ENCODE data around the gene BTBD2. TPM values are rescaled to one million over a fixed set of nuclear protein-coding genes. Genes with fewer than 3 reads are reported as not detected.

BTBD2 gene
- total RNA-seq, 1 donor from 2014 or later: 28.7 TPM

DNA sequence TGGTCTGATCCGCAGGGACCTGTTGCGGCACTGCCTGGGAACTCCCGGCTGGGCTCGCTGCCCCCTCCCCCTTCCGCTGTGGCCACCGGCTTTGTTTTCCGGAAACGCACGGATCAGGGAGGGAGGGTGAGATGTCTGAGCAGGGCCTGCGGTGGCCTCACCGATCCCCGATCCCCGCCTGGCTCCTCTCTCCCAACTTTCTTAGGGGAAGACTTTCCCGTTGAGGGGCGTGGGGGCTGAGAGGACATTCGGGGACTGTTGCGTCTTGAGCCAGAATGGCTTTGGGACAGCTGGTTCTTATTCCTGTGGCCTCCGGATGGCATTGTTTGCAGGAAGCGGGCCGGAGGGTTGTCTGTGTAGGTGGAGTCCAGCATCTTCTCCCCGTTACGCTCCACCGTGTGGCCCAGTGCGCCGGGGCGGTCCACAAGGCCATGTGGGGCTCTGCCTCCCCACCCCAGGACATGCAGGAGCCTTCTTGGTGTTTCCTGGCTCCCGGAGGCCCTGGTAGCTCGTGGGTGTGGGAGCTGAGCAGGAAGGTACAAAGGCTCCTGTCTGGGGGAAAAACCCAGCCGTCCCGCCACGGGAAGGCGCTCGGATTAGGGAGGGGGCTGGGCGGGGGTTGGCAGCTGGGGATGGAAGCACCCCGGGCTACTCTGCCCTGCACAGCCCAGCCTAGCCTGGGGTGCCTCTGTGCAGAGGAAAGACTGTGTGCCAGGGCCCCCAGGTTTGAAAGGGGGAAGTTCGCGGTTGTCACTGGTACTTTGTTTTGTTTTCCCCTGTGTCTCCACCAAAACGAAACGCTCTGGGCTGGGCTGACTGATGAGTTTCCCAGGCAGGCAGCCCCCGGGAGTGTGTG is 73.2 kb downstream of the BTBD2 start:
- Histone ChIP-seq H3K27ac (ENCODE audit: low read depth, low read length) (peak overlapping the region; percentile 82), H3K36me3 (ENCODE audit: control insufficient read depth in 3 of 3, insufficient read depth in 3 of 3, low read length in 3 of 3) (no peaks in the 10 kb centered on the region), H3K27me3 (ENCODE audit: control insufficient read depth in 3 of 3, insufficient read depth in 3 of 3, low read length in 3 of 3) (no peaks in the 10 kb centered on the region), H3K9me3 (ENCODE audit: control insufficient read depth in 3 of 3, low read length in 3 of 3) (no peaks in the 10 kb centered on the region), H3K4me3 (ENCODE audit: low read length in 3 of 3) (peak overlapping the region; percentile 79 to 80 (median 80)), H3K4me1 (ENCODE audit: control insufficient read depth in 3 of 3, insufficient read depth in 3 of 3, low read length in 3 of 3) (peaks cover 21 to 44% (median 36%) of the 10 kb centered on the region in 3 donors), H3K9ac (ENCODE audit: low read depth in 1 of 3, low read length in 3 of 3) (peak overlapping the region; percentile 70 to 85 (median 77))

DNA sequence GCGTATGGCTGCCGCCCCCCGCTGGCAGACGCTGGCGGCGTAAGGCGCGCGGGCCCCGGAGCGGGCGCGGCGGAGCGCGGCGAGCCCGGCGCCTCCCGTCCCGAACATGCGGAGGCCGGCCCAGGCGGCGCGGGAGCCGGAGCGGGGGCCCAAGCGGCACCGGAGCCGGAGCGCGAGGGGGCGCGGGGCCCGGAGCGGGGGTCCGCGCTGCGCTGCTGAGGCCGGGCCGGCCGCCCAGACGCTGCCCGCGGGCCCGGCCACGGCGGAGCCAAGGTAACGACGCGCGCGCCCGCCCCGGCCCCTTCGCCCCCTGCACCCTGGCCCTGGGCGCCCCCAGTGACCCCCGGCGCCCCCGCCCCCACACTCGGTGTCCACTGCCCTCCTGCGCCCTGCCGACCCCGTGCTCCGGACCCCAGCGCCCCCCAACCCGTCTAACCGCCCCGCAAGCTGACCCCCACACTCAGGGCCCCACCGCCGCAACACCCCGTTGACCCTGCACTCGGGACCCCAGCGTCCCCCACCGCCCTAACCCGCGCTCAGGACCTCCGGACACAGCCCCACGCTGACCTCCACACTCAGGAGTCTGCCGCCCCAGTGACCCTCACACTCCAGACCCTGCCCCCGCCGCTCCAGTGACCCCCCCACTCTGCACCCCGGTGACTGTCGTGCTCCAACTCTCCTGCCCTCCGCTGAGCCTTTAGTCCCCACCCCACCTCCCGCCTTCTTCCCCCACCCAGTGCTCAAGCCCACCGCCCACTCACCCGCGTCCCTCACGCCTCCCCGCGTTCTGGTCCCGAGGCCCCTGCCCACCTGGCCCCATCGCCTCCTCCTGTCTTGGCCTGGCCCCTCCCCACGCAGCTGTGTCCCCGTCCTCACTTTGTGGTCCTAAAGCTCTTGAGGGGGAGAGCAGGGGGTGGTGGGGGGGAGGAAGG is 74.1 kb downstream of the BTBD2 start, which contains the start of gene CSNK1G2:
Gene CSNK1G2 (plus strand): TSS at position 27 of the 932 bp plus-strand sequence. CDS start 28,601 bp downstream, outside the sequence.
- peak within 1 kb of the TSS; percentile 86 to 89 (median 86) for H3K4me3 ChIP-seq (ENCODE audit: low read length in 3 of 3)
- peak within 1 kb of the TSS; percentile 92 to 98 (median 94) for H3K9ac ChIP-seq (ENCODE audit: low read depth in 1 of 3, low read length in 3 of 3)
- peak within 1 kb of the TSS; percentile 100 for H3K27ac ChIP-seq (ENCODE audit: low read depth, low read length)
- H3K9me3 ChIP-seq (ENCODE audit: control insufficient read depth in 3 of 3, low read length in 3 of 3): no peaks in the 10 kb centered on the region
- no peaks in the 10 kb centered on the region for H3K36me3 ChIP-seq (ENCODE audit: control insufficient read depth in 3 of 3, insufficient read depth in 3 of 3, low read length in 3 of 3)
- H3K4me1 ChIP-seq (ENCODE audit: control insufficient read depth in 3 of 3, insufficient read depth in 3 of 3, low read length in 3 of 3): peaks cover 21 to 46% (median 36%) of the 10 kb centered on the region in 3 donors
- H3K27me3 ChIP-seq (ENCODE audit: control insufficient read depth in 3 of 3, insufficient read depth in 3 of 3, low read length in 3 of 3): no peaks in the 10 kb centered on the region

DNA sequence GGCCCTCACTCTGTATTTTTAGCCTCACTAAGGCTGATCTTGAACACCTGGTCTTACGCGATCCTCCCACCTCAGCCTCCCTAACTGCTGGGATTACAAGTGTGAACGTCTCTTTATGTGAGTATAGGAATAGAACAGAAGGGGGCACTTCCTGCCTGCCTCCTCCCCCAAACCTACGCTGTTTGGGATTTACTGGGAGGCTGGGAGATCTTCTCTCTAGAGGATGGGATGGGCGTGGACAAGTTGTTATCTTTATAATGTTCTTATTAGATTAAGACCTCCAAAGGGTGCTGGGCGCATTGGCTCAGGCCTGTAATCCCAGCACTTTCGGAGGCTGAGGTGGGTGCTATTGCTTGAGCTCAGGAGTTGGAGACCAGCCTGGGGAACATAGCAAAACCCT is 77.4 kb downstream of the BTBD2 start:
- no peak overlapping the region for H3K9ac ChIP-seq (ENCODE audit: low read depth in 1 of 3, low read length in 3 of 3)
- H3K27me3 ChIP-seq (ENCODE audit: control insufficient read depth in 3 of 3, insufficient read depth in 3 of 3, low read length in 3 of 3): no peaks in the 10 kb centered on the region
- H3K4me1 ChIP-seq (ENCODE audit: control insufficient read depth in 3 of 3, insufficient read depth in 3 of 3, low read length in 3 of 3): peaks cover 23 to 42% (median 32%) of the 10 kb centered on the region in 3 donors
- H3K36me3 ChIP-seq (ENCODE audit: control insufficient read depth in 3 of 3, insufficient read depth in 3 of 3, low read length in 3 of 3): no peaks in the 10 kb centered on the region
- no peak overlapping the region for H3K4me3 ChIP-seq (ENCODE audit: low read length in 3 of 3)
- no peak overlapping the region for H3K27ac ChIP-seq (ENCODE audit: low read depth, low read length)
- peaks cover 0 to 5% (median 4%) of the 10 kb centered on the region in 3 donors for H3K9me3 ChIP-seq (ENCODE audit: control insufficient read depth in 3 of 3, low read length in 3 of 3)

DNA sequence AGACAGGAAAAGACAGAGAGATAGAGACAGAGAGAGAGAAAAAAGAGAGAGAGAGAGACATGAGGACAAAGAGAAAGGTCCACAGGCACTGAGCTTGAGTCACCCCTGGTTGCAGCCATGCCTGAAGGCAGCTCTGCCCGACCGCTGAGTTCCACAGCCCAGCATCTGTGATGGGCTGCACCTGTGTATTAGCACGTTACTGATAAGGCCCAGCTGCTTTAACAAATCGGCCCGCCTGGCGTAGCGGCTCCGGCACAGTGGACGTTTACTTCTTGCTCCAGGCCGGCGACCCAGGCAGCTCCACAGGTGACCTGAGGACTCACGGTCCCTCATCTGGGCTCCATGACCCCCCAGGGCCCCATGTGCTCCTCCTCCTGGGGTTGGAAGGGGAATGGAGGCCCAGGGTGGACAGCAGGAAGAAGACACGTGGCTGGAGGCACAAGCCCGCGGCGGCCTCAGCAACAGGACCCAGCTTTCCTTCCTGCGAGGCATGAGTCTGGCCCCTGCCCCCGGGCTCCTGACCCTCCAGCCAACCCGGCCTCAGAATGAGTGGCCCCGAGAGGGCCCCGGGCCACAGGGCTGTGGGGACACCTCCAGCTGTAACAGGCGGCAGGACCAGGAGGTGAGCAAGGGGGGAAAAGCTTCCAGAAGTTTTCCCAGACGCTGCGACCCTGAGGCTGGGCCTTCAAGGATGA is 78.5 kb downstream of the BTBD2 start:
- H3K27ac ChIP-seq (ENCODE audit: low read depth, low read length): no peak overlapping the region
- H3K4me1 ChIP-seq (ENCODE audit: control insufficient read depth in 3 of 3, insufficient read depth in 3 of 3, low read length in 3 of 3): peaks cover 15 to 33% (median 23%) of the 10 kb centered on the region in 3 donors
- no peak overlapping the region for H3K9ac ChIP-seq (ENCODE audit: low read depth in 1 of 3, low read length in 3 of 3)
- no peaks in the 10 kb centered on the region for H3K27me3 ChIP-seq (ENCODE audit: control insufficient read depth in 3 of 3, insufficient read depth in 3 of 3, low read length in 3 of 3)
- no peaks in the 10 kb centered on the region for H3K36me3 ChIP-seq (ENCODE audit: control insufficient read depth in 3 of 3, insufficient read depth in 3 of 3, low read length in 3 of 3)
- H3K4me3 ChIP-seq (ENCODE audit: low read length in 3 of 3): no peak overlapping the region
- H3K9me3 ChIP-seq (ENCODE audit: control insufficient read depth in 3 of 3, low read length in 3 of 3): peaks cover 0 to 5% (median 4%) of the 10 kb centered on the region in 3 donors

DNA sequence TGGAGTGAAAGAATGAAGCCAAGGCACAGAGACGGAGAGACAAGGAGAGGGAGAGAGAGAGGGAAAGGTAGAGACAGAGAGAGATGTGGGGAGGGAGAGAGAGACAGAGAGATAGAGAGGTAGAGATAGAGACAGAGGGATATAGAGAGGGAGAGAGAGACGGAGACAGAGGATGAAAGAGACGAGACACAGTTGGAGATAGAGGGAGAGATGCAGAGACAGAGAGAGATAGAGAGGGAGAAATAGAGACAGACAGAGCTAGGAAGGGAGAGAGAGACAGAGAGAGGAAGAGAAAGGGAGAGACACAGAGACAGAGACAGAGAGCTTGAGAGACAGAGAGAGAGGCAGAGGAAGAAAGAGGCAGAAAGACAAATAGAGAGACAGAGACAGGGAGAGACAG is 79.1 kb downstream of the BTBD2 start:
- Histone ChIP-seq H3K4me3 (ENCODE audit: low read length in 3 of 3) (no peak overlapping the region), H3K9ac (ENCODE audit: low read depth in 1 of 3, low read length in 3 of 3) (peak overlapping the region in 2 of 3 donors; percentile 34 to 59), H3K4me1 (ENCODE audit: control insufficient read depth in 3 of 3, insufficient read depth in 3 of 3, low read length in 3 of 3) (peaks cover 15 to 29% (median 20%) of the 10 kb centered on the region in 3 donors), H3K36me3 (ENCODE audit: control insufficient read depth in 3 of 3, insufficient read depth in 3 of 3, low read length in 3 of 3) (no peaks in the 10 kb centered on the region), H3K27me3 (ENCODE audit: control insufficient read depth in 3 of 3, insufficient read depth in 3 of 3, low read length in 3 of 3) (no peaks in the 10 kb centered on the region), H3K9me3 (ENCODE audit: control insufficient read depth in 3 of 3, low read length in 3 of 3) (peaks cover 0 to 5% (median 4%) of the 10 kb centered on the region in 3 donors), H3K27ac (ENCODE audit: low read depth, low read length) (peak overlapping the region; percentile 81)

DNA sequence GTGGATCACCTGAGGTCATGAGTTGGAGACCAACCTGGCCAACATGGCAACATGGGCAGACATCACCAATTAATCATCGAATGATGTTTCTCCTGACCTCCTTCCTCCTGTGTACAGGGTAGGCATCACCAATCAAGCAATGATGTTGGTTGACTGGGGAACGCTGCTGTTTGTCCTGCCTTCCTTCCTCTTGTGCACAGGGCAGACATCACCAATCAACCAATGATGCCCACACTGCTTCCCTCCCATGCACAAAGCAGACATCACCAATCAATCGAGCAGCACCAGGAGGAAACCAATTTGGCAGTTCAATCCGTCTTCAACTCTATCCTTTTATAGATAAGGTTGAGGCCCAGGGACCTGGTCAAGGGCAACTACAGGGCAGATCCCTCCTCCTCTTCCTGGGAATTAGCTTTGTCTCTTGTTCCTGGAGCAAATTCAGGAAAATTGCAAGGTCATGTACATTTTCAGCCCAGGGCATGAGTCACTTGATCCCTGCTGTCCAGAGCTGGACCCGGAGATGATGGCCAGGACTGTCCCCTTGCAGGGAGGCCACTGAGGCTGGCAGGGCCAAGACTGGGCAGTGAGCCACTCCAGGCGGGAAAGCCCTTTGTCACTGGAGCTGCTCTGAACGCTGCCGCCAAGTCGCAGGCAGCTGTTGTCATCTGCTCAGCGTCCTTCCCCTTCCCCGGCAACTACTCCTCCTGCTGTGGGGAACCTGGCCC is 79.9 kb downstream of the BTBD2 start:
- peak overlapping the region; percentile 81 for H3K27ac ChIP-seq (ENCODE audit: low read depth, low read length)
- peak overlapping the region in 2 of 3 donors; percentile 34 to 59 for H3K9ac ChIP-seq (ENCODE audit: low read depth in 1 of 3, low read length in 3 of 3)
- peak overlapping the region in 2 of 3 donors; percentile 22 to 36 for H3K4me3 ChIP-seq (ENCODE audit: low read length in 3 of 3)

More for the DNA sequence above, 79.9 kb downstream of the BTBD2 start:
- peaks cover 0 to 5% (median 4%) of the 10 kb centered on the region in 3 donors for H3K9me3 ChIP-seq (ENCODE audit: control insufficient read depth in 3 of 3, low read length in 3 of 3)
- peaks cover 15 to 29% (median 20%) of the 10 kb centered on the region in 3 donors for H3K4me1 ChIP-seq (ENCODE audit: control insufficient read depth in 3 of 3, insufficient read depth in 3 of 3, low read length in 3 of 3)
- no peaks in the 10 kb centered on the region for H3K36me3 ChIP-seq (ENCODE audit: control insufficient read depth in 3 of 3, insufficient read depth in 3 of 3, low read length in 3 of 3)
- H3K27me3 ChIP-seq (ENCODE audit: control insufficient read depth in 3 of 3, insufficient read depth in 3 of 3, low read length in 3 of 3): no peaks in the 10 kb centered on the region

Small RNA genes within 50 kb of the gene (small RNA-seq; reads per million reads assigned to genes)
- not detected for gene AC007136.1

Other genes with a start within 250 kb of the BTBD2 start
- 0.52 TPM for gene ATP8B3, start 203.4 kb downstream of the BTBD2 start, total RNA-seq
- 5.7 TPM for gene REXO1, start 167.2 kb downstream of the BTBD2 start, total RNA-seq
- gene KLF16, start 152.1 kb downstream of the BTBD2 start, total RNA-seq: 2.6 TPM
- gene ABHD17A, start 130.2 kb downstream of the BTBD2 start, total RNA-seq: 52.7 TPM
- 1.0 TPM for gene ADAT3, start 110.3 kb downstream of the BTBD2 start, total RNA-seq
- 8.9 TPM for gene SCAMP4, start 110.3 kb downstream of the BTBD2 start, total RNA-seq
- 24.0 TPM for gene CSNK1G2, start 74.5 kb downstream of the BTBD2 start, total RNA-seq
- gene MKNK2, start 35.5 kb upstream of the BTBD2 start, total RNA-seq: 32.4 TPM
- gene MOB3A, start 80.6 kb upstream of the BTBD2 start, total RNA-seq: 12.0 TPM
- gene IZUMO4, start 81.2 kb upstream of the BTBD2 start, total RNA-seq: 2.1 TPM
- gene AP3D1, start 135.9 kb upstream of the BTBD2 start, total RNA-seq: 33.4 TPM
- 5.7 TPM for gene DOT1L, start 148.2 kb upstream of the BTBD2 start, total RNA-seq
- gene PLEKHJ1, start 220.6 kb upstream of the BTBD2 start, total RNA-seq: 63.2 TPM
- 37.6 TPM for gene SF3A2, start 221.1 kb upstream of the BTBD2 start, total RNA-seq
- gene AMH, start 233.6 kb upstream of the BTBD2 start, total RNA-seq: 0.52 TPM
- gene JSRP1, start 240.7 kb upstream of the BTBD2 start, total RNA-seq: 79.3 TPM